GM21717 (cell line): ENCODE measurements around the gene ANKRD33B.
"Not testable (repeated sequence)": the region's sequence is repeated elsewhere in the genome, so short reads cannot be mapped to it uniquely, and the experiment has no call there.

ENCODE experiments used
- ATAC-seq: cut with Tn5 transposase; IDR thresholded peaks from one replicate; pipeline ENCODE4 v1.9.1; 2021; ENCODE audit warnings: mild to moderate bottlenecking, moderate library complexity; ENCODE audit not compliant: unreplicated experiment

Gene ANKRD33B

DNA sequence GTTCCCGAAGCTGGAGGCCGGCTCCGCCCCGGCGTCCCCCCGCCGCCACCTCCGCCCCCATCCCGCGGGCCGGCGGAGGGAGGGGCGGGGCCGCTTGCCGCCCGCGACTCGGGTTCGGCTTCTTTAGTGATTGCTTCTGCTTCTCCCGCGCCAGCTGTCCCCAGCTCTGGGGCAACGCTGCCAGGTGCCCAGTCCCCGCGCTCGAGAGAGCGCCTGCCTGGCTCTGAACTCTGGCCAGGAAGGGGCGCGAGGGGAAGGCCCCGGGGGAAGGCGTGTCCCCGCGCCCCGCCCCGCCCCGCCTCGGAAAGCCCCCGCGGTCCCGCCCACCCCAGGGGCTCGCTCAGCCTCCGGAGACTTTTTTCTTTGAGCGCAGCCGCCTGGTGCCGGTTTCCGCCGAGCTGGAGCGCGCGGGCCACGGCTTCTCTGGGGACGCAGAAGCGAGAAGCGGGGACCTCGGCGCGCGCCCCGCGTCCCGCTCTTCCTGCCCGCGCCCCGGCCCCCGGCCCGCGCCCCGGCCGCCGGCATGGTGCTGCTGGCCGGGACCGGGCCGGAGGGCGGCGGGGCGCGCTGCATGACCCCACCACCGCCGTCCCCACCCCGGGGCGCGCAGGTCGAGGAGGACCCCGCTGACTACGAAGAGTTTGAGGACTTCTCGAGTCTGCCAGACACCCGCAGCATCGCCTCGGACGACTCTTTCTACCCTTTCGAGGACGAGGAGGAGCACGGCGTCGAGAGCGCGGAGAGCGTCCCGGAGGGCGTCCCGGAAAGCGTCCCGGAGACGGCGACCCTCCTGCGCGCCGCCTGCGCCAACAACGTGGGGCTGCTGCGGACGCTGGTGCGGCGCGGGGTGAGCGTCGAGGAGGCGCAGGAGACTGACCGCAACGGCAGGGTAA, at the start of gene ANKRD33B:
Gene ANKRD33B (plus strand): TSS at position 126 of the 893 bp plus-strand sequence. CDS start 398 bp downstream, at position 524.
- peak; percentile 42 for ATAC-seq

DNA sequence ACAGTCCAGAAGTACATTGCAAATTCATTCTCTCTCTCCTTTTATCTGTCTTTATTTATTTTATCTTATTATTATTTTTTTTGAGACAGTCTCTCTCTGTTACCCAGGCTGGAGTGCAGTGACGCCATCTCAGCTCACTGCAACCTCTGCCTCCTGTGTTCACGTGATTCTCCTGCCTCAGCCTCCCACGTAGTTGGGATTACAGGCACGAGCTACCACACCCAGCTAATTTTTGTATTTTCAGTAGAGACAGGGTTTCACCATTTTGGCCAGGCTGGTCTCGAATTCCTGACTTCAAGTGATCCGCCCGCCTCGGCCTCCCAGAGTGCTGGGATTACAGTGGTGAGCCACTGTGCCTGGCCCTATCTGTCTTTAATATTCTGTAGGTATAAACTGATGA, 49.3 kb upstream of the ANKRD33B start:
- not testable (repeated sequence) for ATAC-seq

DNA sequence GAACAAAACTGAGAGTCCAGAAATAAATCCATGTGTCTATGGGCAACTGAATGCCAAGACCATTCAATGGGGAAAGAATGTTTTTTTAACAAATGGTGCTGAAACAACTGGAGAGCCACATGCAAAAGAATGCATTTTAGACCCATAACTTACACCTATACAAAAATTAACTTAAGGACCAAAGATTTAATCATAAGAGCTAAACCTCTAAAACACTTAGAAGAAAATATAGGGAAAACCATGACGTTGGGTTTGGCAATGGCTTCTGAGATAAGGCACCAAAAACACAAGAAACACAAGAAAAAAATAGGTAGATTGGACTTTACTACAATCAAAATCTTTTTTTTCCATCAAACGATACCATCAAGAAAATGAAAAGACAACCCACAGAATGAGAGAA, 48.4 kb upstream of the ANKRD33B start:
- no peak for ATAC-seq

DNA sequence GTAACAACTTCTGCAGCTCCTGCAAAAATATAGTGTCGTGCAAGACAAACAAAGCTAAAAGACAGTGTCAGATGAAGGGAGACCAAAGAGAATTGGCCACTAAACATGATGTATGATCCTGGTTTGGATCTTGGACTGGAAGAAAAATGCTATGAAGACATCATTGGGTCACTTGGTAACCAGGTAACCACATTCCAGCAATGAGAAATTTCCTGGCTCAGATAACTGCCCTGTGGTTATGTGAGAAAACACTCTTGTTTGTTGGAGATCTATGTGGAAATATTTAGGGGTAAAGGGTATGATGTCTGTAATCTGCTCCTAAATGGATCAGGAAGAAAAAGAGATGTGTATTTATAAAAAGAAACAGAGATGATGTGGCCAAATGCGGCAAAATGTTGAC, 45.5 kb upstream of the ANKRD33B start:
- ATAC-seq, result no peak

DNA sequence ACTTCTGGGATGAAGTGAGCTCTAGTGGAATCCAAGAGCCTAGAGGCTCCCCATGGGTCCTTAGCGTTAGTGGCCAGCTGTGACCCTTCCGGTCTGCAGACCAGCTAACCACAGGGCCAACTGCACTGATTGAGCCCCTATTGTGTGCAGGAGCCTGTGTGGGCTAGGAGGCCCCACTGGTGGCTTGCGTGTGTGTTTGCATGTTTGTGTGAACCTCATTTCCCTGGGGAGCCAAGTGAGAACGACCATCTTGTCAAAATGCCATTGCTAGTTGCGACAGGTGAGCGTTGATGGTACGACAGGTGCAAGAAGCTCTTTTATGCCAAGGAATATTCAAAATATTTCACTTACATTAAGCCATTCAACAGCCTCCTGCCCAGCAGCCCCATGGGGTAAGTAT, 44.1 kb upstream of the ANKRD33B start:
- no peak for ATAC-seq

DNA sequence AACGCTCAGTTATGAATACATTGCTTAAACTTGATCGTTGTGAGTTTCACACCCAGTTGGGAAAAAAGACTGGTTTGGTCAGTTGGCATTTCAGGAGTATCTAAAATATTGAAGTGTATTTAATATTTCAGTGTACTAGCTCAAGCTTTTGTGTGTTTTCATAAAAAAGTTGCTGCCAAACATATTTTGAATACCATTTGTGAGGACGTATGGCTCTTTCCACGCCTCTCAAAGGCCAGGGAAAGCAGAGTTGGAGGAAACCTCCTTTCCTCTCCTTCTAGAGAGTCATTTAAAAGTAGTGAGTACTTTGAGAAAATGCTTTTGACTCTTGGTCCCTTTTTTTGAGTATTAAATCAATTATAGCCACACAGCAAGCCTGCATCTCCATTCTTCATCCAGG, 43.2 kb upstream of the ANKRD33B start:
- no peak for ATAC-seq

DNA sequence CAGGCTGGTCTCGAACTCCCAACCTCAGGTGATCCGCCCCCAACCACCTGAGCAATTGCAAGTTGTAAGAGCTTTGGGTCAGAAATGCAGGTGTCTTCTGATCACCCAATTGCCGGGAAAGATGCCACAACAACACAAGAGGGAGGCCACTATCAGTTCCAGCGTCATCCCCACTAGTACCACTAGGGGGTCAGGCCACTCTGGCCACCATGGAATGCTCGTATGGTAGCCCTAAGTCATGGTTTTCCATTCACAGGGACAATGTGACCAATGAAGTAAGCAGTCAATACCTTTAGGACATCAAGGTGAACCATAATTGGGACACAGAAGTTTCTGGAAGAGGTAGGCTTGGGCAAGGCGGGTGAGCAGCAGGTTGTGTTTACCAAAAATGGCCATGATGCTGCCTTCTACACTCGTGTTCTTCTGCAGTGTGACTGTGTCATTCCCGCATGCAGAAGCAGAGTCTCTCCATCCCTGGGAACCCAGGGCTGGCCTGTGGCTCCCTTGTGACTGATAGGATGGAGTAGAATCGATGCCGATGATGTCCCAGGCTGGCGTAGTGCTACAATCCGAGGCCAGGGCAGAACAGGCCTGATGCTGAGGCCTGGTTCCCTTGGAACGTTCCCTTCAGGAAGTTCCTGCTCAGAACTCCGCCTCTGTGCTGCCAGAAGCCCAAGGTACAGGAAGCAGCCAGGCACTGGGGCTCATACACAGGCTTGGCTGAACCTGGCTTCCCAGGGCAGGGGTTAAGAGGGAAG, 42.2 kb upstream of the ANKRD33B start:
- no peak for ATAC-seq

DNA sequence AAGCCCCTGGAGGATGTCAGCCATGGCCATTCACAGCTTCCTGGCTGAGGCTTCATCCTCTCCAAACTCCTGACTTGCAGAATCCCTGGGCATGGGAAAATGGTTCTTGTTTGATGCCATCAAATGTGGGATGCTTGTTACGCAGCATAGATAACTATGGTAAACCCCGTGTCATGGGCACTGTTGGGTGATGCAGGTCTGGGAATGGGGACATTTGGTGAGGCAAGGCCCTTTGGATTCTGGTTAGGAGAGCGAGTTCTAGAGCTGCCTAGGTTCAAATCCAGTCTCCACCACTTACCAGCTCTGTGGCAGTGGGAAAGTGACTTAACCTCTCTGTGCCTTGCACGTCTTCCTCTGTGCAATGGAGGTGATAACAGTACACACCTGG, 41.7 kb upstream of the ANKRD33B start:
- ATAC-seq, result no peak

DNA sequence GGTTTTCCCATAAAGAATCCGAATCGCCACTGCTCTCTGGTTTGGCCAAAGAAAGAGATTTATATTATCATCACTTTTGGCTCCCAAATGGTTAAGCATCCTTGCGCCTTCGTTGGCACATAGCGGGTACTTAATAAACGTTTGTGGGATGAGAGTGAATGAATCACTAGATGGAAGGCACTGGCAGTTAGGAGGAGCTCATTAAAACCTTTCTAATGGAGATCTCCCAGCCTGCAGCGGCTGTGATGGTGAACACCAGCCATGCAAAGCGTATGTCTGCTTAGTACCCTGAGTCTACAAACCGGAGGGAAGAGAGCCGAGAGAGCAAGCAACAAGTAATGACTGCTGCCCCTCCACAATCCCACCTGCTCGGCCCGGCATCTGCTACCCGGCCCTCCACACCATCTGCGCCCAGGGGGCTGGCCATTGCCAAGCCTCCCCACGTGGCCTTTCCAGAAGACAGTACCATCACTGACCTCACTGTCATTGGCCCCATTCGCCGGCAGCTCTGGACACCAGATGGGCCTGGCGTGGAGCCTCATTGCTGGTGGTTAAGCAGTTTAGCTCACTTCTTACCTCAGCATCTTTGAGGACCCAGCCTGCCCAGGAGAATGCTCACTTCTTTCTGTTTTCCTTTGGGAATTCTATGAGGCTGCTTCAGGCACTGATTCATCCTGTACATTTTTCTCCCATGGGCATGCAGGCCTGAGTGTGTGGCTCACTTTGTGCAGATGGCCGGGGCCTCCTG, 39.3 kb upstream of the ANKRD33B start:
- ATAC-seq, result no peak

DNA sequence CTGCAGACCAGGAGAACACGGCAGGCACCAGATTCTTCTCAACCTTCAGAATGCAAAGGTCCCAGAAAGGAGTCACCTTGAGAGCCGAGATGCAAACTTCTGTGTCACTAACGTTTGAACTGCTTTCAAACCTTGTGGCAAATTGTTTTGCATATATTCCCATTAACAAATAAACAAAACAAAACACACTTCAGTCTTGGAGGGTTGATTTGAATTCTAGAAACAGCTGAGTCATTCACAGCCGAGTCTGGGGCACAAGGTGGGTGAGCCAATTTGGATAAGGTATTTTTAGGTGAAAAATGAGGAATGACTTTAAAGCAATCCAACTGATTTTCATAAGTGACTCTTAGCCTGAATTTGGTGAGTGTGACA, 38.8 kb upstream of the ANKRD33B start:
- ATAC-seq, result peak; percentile 59

DNA sequence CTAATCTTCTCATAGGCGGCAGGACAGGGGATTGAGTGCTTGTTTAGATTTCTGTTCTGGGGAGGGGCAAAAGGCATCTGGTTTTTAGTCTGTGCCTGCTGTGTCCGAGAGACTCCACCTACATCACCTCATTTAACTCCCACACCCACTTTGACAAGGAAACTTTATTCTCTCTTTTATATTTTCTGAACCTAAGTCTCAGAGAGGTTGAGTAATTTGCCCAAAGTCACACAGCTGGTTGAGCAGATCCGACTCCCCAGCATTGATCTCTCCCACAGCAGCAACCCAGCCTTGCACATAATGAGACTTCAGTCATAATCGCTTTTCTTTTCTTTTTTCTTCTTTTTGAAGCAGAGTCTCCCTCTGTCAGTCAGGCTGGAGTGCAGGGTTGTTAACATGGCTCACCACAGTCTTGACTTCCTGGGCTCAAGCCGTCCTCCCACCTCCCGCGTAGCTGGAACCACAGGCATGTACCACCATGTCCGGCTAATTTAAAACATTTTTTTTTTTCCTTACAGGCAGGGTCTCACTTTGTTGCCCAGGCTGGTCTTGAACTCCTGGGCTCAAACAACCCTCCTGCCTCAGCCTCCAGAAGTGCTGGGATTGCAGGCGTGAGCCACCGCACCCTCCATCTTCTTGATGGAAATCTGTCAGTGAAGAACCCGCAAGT, 36.5 kb upstream of the ANKRD33B start:
- ATAC-seq, result no peak

DNA sequence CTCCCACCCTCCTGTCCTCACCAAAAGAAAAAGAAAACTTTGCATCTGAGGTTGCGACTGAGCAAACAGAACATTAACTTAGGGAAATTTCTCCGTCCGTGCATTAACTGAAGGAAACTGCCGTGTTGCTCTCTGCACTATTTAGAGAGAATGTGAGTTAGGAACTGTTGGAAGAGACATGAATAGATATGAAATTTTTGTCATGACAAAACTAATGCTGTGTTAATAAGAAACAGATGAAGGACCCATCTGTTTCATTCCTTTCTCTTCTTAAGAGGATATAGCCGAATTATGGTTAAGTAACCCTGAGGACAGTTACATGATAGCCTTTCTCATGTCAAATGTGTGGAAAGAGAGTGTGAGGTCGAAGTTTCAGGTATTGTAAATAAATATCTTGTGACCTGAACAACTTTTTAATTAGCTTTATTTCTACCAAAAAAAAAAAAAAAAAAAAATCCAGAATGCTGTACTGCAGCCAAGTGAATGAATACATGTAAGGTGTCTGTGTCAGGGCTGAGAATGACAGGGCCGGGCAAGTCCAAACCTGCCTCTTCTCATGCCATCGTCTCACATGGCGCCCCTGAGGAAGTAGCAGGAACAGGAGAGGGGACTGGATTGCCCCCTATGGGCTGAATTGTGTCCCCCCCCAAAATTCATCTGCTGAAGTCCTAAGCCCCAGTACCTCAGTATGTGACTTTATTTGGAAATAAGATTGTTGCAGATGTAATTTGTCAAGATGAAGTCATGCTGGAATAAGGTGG, 35.6 kb upstream of the ANKRD33B start:
- ATAC-seq, result no peak

DNA sequence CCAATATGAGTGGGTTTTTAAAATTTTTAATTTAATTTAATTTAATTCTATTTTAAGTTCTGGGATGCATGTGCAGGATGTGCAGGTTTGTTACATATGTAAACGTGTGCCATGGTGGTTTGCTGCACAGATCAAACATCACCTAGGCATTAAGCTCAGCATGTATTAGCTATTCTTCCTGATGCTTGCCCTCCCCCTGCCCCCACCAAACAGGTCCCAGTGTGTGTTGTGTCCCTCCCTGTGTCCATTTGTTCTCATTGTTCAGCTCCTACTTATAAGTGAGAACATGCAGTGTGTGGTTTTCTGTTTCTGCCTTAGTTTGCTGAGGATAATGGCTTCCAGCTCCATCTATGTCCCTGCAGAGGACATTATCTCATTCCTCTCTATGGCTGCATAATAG, 35.0 kb upstream of the ANKRD33B start:
- no peak for ATAC-seq

DNA sequence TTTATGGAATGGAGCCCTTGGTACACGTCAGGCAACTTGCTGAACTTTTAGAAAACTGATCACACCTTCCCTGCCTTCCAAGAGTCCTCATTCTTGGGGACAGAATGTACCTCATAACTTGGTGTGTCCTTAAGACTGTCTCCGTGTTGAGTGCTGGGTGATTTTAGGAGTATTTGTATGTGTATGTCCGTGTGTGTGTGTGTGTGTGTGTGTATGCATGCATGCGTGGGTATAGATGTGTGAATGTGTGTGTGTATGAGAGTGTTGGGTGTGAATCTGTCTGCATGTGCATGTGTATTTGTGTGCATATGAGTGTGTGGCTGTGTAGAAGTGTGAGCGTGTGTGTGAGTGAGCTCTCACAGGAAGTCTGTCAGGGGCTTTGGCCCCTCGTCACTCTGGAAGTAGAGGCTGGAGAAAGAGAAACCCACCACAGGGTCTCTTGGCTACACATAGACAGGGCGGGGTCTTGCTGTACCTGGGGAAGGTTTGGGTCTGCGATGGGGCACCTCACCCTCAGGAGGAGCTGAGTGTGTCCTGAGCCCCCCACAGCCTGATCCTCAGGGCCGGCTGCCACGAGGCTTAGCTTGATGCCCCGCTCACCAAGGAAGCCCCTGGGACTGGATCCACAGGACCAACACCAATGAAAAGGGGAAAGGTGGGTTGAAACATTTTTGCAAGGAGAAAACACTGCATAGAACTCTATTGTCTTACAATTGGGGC, 33.1 kb upstream of the ANKRD33B start:
- no peak for ATAC-seq

DNA sequence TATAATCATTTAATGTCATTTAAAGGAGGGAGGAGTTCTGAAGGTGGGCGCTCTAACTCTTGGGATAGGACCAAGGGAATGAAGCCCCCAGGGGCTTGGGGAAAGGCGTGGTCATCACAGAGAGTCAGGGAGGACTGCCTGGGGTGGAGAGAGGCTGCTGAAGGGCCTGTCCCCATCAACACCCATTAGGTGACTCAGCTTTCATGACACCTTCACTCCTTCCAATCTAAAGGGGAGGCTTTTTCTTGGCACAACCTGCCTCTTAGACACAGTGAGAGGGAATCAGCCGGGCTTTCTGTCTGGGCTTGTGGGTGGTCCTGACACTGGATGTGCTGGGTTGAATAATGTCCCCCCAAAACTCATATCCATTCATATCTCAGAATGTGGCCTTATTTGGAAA, 31.4 kb upstream of the ANKRD33B start:
- ATAC-seq, result no peak

DNA sequence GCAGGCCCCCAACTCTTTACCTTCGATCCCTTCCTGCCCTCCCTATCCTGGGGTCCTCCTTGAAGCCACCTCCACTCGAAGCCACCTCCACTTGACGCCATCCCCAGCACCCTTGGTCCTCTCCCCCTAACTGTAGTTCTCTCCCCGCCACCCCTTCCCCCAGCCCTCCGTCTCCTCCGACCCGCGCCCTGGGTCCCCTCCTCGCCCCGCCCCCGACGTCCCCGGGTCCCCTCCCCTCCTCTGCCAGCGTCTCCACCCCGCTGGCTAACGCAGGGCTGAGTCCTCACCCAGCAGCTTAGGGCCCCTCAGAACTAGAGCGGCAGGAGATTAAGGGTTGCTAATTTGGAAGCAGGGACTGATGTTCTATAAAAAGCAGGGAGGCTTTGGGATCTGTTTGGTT, 30.6 kb upstream of the ANKRD33B start:
- ATAC-seq, result no peak

DNA sequence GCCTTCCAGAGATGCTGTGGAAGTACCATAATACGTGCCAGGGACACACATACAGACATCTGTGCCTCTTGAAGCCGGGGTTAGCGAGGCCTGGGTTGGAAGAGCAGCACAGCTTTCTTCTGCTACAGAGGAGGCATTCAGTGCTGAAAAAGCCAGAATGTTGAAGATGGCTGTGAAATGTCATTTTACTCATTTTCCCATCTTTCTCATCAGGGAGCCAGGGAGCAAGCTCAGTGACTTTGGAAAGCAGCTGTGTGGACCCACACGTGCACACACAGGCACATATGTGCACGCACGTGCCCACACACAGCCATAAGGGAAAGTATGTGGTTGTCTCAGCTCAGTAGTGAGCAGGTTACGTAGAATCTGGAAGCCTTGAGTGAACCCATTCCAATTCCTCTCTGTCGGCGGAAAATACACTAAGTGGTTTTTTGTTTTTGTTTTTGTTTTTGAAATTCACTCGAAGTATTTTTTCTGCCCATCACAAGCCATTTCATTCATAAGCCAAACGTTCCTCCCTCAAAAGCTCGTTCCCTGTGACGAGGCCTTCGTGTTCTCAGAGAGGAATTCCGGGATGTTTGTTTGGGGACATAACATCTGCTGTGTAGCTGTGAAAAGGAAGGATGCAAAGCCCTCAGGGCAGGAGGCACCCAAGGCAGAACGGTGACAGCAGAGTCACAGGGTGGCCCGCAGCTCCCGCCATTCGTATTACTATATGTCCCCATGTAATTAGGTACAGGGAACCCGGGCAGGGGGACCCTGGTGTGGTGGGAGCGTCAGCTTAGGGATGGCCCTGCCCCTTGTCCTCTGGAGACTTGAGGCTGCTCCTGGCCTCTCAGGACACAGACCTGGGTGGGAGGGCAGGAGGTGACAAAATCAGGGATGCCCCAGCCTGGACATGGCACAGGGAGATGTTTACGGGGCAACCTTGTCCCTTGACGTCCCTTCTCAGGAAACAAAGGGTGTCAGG, 29.0 kb upstream of the ANKRD33B start:
- ATAC-seq, result no peak

DNA sequence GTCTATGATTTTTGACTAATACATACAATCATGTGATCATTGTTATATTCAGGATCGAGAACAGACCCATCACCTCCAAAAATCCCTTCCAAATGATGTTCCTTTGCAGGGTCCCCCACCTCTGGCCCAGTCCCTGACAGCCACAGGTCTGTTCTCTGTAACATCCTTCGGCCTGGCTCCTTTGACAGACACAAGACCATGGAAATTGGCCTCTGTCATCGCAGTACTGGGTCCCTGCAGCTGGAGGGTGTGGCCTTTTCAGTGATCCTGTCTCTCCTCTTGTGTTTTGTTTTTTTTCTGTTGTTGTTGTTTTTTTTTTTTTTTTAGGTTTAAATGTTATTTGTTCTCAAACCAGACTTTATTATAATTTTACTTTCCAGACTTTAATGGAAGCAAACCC, 27.4 kb upstream of the ANKRD33B start:
- no peak for ATAC-seq
